HCT116 (cell line): ENCODE data around the gene PEX10. TPM values are rescaled to one million over a fixed set of nuclear protein-coding genes. Genes with fewer than 3 reads are reported as not detected.

Experiments used
- ATAC-seq: fragments of 200-7000 bp; cut with Tn5 transposase; 2 replicates; pipeline ENCODE4 v1.9.1; 2020; ENCODE audit warnings: mild to moderate bottlenecking, moderate library complexity
- BruUV-seq: library from RNA; stranded (reverse); fragments of 400-500 nt; replicated peaks from 2 replicates; lab custom pipeline; 2021; lab: Mats Ljungman, UMichigan
- CTCF ChIA-PET: fragments of 300-600 bp; sonication (Branson Sonifier 250); formaldehyde crosslinking; loops from one replicate; lab custom pipeline; 2021; ENCODE audit warnings: antibody characterized with exemption; lab: Charles Lee
- POLR2A ChIA-PET: fragments of 300-600, 350-600 bp; sonication (Branson Sonifier 250); formaldehyde crosslinking; loops from one replicate; lab custom pipeline; 2021; ENCODE audit warnings: antibody characterized with exemption; lab: Charles Lee
- RAD21 ChIA-PET, 2 experiments: fragments of 300-600 bp; sonication (Branson Sonifier 250); formaldehyde crosslinking; loops; one replicate each; lab custom pipeline; 2023; ENCODE audit warnings: low total read pairs in 2 of 2; ENCODE audit not compliant: uncharacterized antibody in 2 of 2, unreplicated experiment in 2 of 2, low non-redundant PET in 1 of 2; lab: Charles Lee
- DNase-seq: peaks from one replicate; pipeline ENCODE4 v3.0.0-alpha.2; 2010; ENCODE audit warnings: low read depth, low spot score
- H2AFZ ChIP-seq: fragments of 200-600 bp; shearing (Covaris generic), sonication (generic); 2 replicates; pipeline ENCODE4 v1.6.1; 2017; ENCODE audit warnings: low read depth, mixed run types, mixed read lengths, antibody characterized with exemption, low read length; ENCODE audit not compliant: poor library complexity, severe bottlenecking
- H3K27ac ChIP-seq: 2 replicates; pipeline ENCODE4 v1.5.1; 2012; ENCODE audit warnings: low read depth, low read length
- H3K27me3 ChIP-seq: fragments of 200-600 bp; sonication (generic); 2 replicates; pipeline ENCODE4 v1.6.1; 2016; ENCODE audit warnings: mixed run types, low read length, mixed read lengths; ENCODE audit not compliant: insufficient read depth
- H3K36me3 ChIP-seq, 2 experiments: fragments of 200-500 bp in 1 of 2; fragments of 200-600 bp in 1 of 2; sonication (Bioruptor generic) in 1 of 2; sonication (generic) in 1 of 2; 2 replicates each; pipeline versions ENCODE4 v1.5.1 to v1.6.1; 2014 to 2016; ENCODE audit warnings: low read length in 2 of 2, inconsistent platforms in 1 of 2, mixed read lengths in 1 of 2, mixed run types in 1 of 2; ENCODE audit not compliant: insufficient read depth in 2 of 2, control insufficient read depth in 1 of 2
- H3K4me1 ChIP-seq, 2 experiments: fragments of 200-600 bp in 1 of 2; sonication (generic) in 1 of 2; 2 replicates each; pipeline versions ENCODE4 v1.5.1 to v1.6.1; 2012 to 2017; ENCODE audit warnings: low read length in 2 of 2, inconsistent platforms in 1 of 2, mild to moderate bottlenecking in 1 of 2, mixed read lengths in 1 of 2, mixed run types in 1 of 2, moderate library complexity in 1 of 2; ENCODE audit not compliant: insufficient read depth in 2 of 2, control insufficient read depth in 1 of 2
- H3K4me2 ChIP-seq: fragments of 200-600 bp; sonication (generic); 2 replicates; pipeline ENCODE4 v1.6.1; 2017; ENCODE audit warnings: mixed run types, low read length, mixed read lengths
- H3K4me3 ChIP-seq, 2 experiments: fragments of 200-600 bp in 1 of 2; sonication (generic) in 1 of 2; replicated peaks in 1 of 2; 2 replicates each; pipeline ENCODE4 v1.5.1; 2011 to 2016; ENCODE audit warnings: low read length in 2 of 2, control low read depth in 1 of 2, low read depth in 1 of 2, mild to moderate bottlenecking in 1 of 2, mixed read lengths in 1 of 2, mixed run types in 1 of 2
- H3K79me2 ChIP-seq: fragments of 200-600 bp; sonication (generic); 2 replicates; pipeline ENCODE4 v1.6.1; 2017; ENCODE audit warnings: mild to moderate bottlenecking, mixed run types, low read length, moderate library complexity, mixed read lengths; ENCODE audit not compliant: insufficient read depth
- H3K9ac ChIP-seq: fragments of 200-600 bp; sonication (generic); 2 replicates; pipeline ENCODE4 v1.6.1; 2016; ENCODE audit warnings: low read length, mixed read lengths
- H3K9me2 ChIP-seq: fragments of 200-600 bp; sonication (generic), shearing (Covaris generic); 2 replicates; pipeline ENCODE4 v1.6.1; 2017; ENCODE audit warnings: mixed run types, mild to moderate bottlenecking, moderate library complexity; ENCODE audit not compliant: insufficient read depth
- H3K9me3 ChIP-seq, 2 experiments: fragments of 200-500 bp in 1 of 2; fragments of 200-600 bp in 1 of 2; sonication (Bioruptor generic) in 1 of 2; sonication (generic) in 1 of 2; 2 replicates each; pipeline ENCODE4 v1.6.1; 2014 to 2017; ENCODE audit warnings: low read length in 2 of 2, mixed read lengths in 2 of 2, inconsistent platforms in 1 of 2, low read depth in 1 of 2, mild to moderate bottlenecking in 1 of 2, mixed run types in 1 of 2, moderate library complexity in 1 of 2; ENCODE audit not compliant: control insufficient read depth in 1 of 2, insufficient read depth in 1 of 2
- H4K20me1 ChIP-seq: fragments of 200-600 bp; sonication (generic), shearing (Covaris generic); 2 replicates; pipeline ENCODE4 v1.6.1; 2017; ENCODE audit warnings: mixed run types, mild to moderate bottlenecking, moderate library complexity; ENCODE audit not compliant: insufficient read depth
- CBX3 ChIP-seq: IDR thresholded peaks from 2 replicates; pipeline ENCODE4 v1.6.1; 2012; ENCODE audit warnings: low read depth
- EZH2 ChIP-seq: fragments of 200-600 bp; sonication (generic); IDR thresholded peaks from 2 replicates; pipeline ENCODE4 v1.6.1; 2017; ENCODE audit warnings: antibody characterized with exemption, mixed run types
- EZH2phosphoT487 ChIP-seq: fragments of 200-600 bp; IDR thresholded peaks from 2 replicates; pipeline ENCODE4 v1.6.1; 2018; ENCODE audit warnings: antibody characterized with exemption, borderline replicate concordance
- JUND ChIP-seq: IDR thresholded peaks from 2 replicates; pipeline ENCODE4 v1.6.1; 2012
- POLR2A ChIP-seq: IDR thresholded peaks from 2 replicates; pipeline ENCODE4 v1.7.0; 2011; ENCODE audit warnings: borderline replicate concordance; ENCODE audit not compliant: insufficient read depth, insufficient read length; ENCODE audit errors: extremely low read depth
- SIN3A ChIP-seq: IDR thresholded peaks from 2 replicates; pipeline ENCODE4 v1.6.1; 2012; ENCODE audit warnings: low read depth
- SRF ChIP-seq: IDR thresholded peaks from 2 replicates; pipeline ENCODE4 v1.6.1; 2012; ENCODE audit warnings: low read depth
- TCF7L2 ChIP-seq: IDR thresholded peaks from 2 replicates; pipeline ENCODE4 v1.7.0; 2011; ENCODE audit warnings: borderline replicate concordance, inconsistent platforms; ENCODE audit not compliant: insufficient read depth, insufficient read length; ENCODE audit errors: extremely low read depth
- YY1 ChIP-seq: IDR thresholded peaks from 2 replicates; pipeline ENCODE4 v1.6.1; 2011; ENCODE audit warnings: low read length, low read depth, moderate library complexity, mild to moderate bottlenecking; ENCODE audit not compliant: insufficient replicate concordance; ENCODE audit errors: extremely low read depth
- ZBTB33 ChIP-seq: IDR thresholded peaks from 2 replicates; pipeline ENCODE4 v1.6.1; 2011; ENCODE audit warnings: mild to moderate bottlenecking, low read length, moderate library complexity; ENCODE audit not compliant: insufficient replicate concordance; ENCODE audit errors: extremely low read depth
- ZFX ChIP-seq: fragments of 450-650 bp; IDR thresholded peaks from 2 replicates; pipeline ENCODE4 v1.6.1; 2017
- ZNF274 ChIP-seq: fragments of 200-500 bp; sonication (Bioruptor generic); IDR thresholded peaks from 2 replicates; pipeline ENCODE4 v1.6.1; 2014; ENCODE audit warnings: mild to moderate bottlenecking, low read depth, low read length, inconsistent platforms
- intact Hi-C: fragments of 100-400 bp; cut with micrococcal nuclease; formaldehyde crosslinking; loops from 2 replicates; pipeline ENCODE4 v1.10.0; 2022
- total RNA-seq: library from RNA; stranded (reverse); gene quantifications from one replicate; pipeline ENCODE4 v1.2.1, GENCODE V29; 2021; ENCODE audit not compliant: unreplicated experiment
- TF ChIP-seq, protein P1 (sequence below): IDR thresholded peaks from 2 replicates; pipeline ENCODE4 v1.6.1; 2012
- TF ChIP-seq, protein P2 (sequence below): IDR thresholded peaks from 2 replicates; pipeline ENCODE4 v1.6.1; 2012
- TF ChIP-seq, protein P3 (sequence below): IDR thresholded peaks from 2 replicates; pipeline ENCODE4 v1.6.1; 2012; ENCODE audit warnings: low read depth

Gene PEX10
- total RNA-seq, 1 experiment from 2014 or later: 27.9 TPM

- Histone ChIP-seq H3K9me3 (no peaks in the 10 kb centered on the region), H3K27ac (no peak overlapping the region), H3K4me3 (no peak overlapping the region), H3K9me2 (no peaks in the 10 kb centered on the region), H3K36me3 (no peaks in the 10 kb centered on the region), H3K9ac (no peak overlapping the region), H3K27me3 (no peaks in the 10 kb centered on the region), H3K4me2 (no peak overlapping the region), H3K4me1 (no peaks in the 10 kb centered on the region), H2AFZ (no peak overlapping the region), H3K79me2 (no peaks in the 10 kb centered on the region), H4K20me1 (no peaks in the 10 kb centered on the region)
- ChIA-PET RAD21 (no interaction called here), POLR2A (no interaction called here), CTCF (no interaction called here)
- intact Hi-C loops: no loop called here
- ATAC-seq (no peak), DNase-seq (no peak)
- TF ChIP-seq CBX3 (no peak), POLR2A (no peak), SIN3A (no peak), EZH2 (no peak), ZNF274 (no peak), ZFX (no peak), ZBTB33 (no peak), JUND (no peak), TCF7L2 (no peak), YY1 (no peak), EZH2phosphoT487 (no peak), SRF (no peak)
- TF ChIP-seq, protein P1, sequence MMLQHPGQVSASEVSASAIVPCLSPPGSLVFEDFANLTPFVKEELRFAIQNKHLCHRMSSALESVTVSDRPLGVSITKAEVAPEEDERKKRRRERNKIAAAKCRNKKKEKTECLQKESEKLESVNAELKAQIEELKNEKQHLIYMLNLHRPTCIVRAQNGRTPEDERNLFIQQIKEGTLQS: no peak
- TF ChIP-seq, protein P2, sequence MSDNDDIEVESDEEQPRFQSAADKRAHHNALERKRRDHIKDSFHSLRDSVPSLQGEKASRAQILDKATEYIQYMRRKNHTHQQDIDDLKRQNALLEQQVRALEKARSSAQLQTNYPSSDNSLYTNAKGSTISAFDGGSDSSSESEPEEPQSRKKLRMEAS: no peak
- TF ChIP-seq, protein P3, sequence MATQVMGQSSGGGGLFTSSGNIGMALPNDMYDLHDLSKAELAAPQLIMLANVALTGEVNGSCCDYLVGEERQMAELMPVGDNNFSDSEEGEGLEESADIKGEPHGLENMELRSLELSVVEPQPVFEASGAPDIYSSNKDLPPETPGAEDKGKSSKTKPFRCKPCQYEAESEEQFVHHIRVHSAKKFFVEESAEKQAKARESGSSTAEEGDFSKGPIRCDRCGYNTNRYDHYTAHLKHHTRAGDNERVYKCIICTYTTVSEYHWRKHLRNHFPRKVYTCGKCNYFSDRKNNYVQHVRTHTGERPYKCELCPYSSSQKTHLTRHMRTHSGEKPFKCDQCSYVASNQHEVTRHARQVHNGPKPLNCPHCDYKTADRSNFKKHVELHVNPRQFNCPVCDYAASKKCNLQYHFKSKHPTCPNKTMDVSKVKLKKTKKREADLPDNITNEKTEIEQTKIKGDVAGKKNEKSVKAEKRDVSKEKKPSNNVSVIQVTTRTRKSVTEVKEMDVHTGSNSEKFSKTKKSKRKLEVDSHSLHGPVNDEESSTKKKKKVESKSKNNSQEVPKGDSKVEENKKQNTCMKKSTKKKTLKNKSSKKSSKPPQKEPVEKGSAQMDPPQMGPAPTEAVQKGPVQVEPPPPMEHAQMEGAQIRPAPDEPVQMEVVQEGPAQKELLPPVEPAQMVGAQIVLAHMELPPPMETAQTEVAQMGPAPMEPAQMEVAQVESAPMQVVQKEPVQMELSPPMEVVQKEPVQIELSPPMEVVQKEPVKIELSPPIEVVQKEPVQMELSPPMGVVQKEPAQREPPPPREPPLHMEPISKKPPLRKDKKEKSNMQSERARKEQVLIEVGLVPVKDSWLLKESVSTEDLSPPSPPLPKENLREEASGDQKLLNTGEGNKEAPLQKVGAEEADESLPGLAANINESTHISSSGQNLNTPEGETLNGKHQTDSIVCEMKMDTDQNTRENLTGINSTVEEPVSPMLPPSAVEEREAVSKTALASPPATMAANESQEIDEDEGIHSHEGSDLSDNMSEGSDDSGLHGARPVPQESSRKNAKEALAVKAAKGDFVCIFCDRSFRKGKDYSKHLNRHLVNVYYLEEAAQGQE: no peak
- BruUV-seq: no TSS peak
These were observed 46.3 kb upstream of the PEX10 start for GRCh38 chr1:2458687-2459086.
